A549 (cell line): ENCODE data around the gene NME2.
A peak's percentile ranks its signal among the peaks of the same experiment; 100 is the strongest.

Source experiments
- CHD2 ChIP-seq: fragments of 150-350 bp; IDR thresholded peaks from 2 replicates; pipeline ENCODE4 v1.6.1; 2014; ENCODE audit warnings: low read length; ENCODE audit not compliant: partially characterized antibody
- CTCF ChIP-seq: fragments of >200 bp; sonication (Bioruptor Twin); formaldehyde crosslinking; IDR thresholded peaks from 3 replicates; pipeline ENCODE4 v1.5.1; 2016
- JUN ChIP-seq, 2 experiments: fragments of >200 bp; sonication (Bioruptor Twin); formaldehyde crosslinking; IDR thresholded peaks; 2 replicates in 1 of 2; 3 replicates in 1 of 2; pipeline ENCODE4 v1.6.1; 2016 to 2017
- KDM5A ChIP-seq: fragments of 200-600 bp; sonication (generic); IDR thresholded peaks from 2 replicates; pipeline ENCODE4 v1.6.1; 2016; ENCODE audit warnings: antibody characterized with exemption, mild to moderate bottlenecking
- POLR2A ChIP-seq: IDR thresholded peaks from 2 replicates; pipeline ENCODE4 v1.6.1; 2012; ENCODE audit warnings: mild to moderate bottlenecking, low read length
- TF ChIP-seq, protein P1 (sequence below): IDR thresholded peaks from 2 replicates; pipeline ENCODE4 v1.6.1; 2012

- TF ChIP-seq CTCF (peak; percentile 98), JUN (IDR thresholded peaks at IDR 0.05) (peak; percentile 94 to 99), KDM5A (peak; percentile 74), POLR2A (peak; percentile 77), CHD2 (no peak)
- TF ChIP-seq, protein P1, sequence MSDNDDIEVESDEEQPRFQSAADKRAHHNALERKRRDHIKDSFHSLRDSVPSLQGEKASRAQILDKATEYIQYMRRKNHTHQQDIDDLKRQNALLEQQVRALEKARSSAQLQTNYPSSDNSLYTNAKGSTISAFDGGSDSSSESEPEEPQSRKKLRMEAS = peak; percentile 100
Observed at GRCh38 chr17:51153210-51154072, 12.8 kb upstream of the NME2 start, which contains the start of gene NME1.
